Activated CD8-positive, alpha-beta memory T cell treated with anti-CD3 and anti-CD28 coated beads, Interleukin-2, amount 50 U/mL, for 24 hours (primary cell): ENCODE results near the gene NOC2L.
"Not testable (repeated sequence)": the region's sequence is repeated elsewhere in the genome, so short reads cannot be mapped to it uniquely, and the experiment has no call there.

Experiments
- DNase-seq: peaks from one replicate; pipeline ENCODE4 v3.0.0-alpha.2; 2020; ENCODE audit errors: extremely low read depth

NOC2L gene

DNA sequence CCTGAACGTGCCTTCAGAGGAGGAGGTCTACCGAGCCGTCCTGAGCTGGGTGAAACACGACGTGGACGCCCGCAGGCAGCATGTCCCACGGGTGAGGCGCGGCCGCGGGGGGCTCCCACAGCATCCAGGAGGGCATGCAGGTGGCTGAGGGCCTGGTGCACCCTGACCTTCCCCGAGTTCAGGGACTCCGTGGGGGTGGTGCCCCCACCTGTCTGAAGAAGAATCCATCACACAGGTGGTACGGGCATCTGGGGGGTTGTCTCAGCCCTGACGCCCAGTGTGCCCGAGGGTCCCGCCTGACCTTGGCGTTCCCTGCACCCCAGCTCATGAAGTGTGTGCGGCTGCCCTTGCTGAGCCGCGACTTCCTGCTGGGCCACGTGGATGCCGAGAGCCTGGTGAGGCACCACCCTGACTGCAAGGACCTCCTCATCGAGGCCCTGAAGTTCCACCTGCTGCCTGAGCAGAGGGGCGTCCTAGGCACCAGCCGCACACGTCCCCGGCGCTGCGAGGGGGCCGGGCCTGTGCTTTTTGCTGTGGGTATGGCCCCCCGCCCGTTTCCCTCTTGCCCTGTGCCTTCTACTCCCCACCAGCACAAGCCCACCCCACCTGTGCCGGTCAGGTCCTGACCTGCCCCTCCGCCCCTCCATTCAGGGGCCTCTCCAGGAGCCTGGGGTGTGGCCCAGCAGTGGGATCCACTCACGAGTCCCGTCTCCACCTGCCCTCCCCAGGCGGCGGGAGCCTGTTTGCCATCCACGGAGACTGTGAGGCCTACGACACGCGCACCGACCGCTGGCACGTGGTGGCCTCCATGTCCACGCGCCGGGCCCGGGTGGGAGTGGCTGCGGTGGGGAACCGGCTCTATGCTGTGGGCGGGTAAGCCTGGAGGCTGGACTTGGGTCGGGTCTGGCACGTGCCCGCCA, 3.6 kb upstream of the NOC2L start:
- DNase-seq, result no peak

DNA sequence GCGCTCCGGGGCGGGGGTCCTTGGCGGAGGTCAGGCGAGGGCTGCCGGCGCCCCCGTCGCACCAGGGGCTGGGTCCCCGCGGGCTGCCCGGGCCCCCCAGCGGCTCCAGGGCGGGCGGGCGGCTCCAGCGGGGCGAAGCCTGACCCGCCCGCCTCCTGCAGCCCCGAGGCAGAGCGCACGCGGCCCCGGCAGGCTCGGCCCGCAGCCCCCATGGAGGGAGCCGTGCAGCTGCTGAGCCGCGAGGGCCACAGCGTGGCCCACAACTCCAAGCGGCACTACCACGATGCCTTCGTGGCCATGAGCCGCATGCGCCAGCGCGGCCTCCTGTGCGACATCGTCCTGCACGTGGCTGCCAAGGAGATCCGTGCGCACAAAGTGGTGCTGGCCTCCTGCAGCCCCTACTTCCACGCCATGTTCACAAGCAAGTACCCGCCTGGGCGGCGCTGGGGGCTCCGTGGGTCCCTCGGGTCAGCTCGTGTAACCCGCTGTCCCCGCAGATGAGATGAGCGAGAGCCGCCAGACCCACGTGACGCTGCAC, 2.1 kb upstream of the NOC2L start:
- no peak for DNase-seq

DNA sequence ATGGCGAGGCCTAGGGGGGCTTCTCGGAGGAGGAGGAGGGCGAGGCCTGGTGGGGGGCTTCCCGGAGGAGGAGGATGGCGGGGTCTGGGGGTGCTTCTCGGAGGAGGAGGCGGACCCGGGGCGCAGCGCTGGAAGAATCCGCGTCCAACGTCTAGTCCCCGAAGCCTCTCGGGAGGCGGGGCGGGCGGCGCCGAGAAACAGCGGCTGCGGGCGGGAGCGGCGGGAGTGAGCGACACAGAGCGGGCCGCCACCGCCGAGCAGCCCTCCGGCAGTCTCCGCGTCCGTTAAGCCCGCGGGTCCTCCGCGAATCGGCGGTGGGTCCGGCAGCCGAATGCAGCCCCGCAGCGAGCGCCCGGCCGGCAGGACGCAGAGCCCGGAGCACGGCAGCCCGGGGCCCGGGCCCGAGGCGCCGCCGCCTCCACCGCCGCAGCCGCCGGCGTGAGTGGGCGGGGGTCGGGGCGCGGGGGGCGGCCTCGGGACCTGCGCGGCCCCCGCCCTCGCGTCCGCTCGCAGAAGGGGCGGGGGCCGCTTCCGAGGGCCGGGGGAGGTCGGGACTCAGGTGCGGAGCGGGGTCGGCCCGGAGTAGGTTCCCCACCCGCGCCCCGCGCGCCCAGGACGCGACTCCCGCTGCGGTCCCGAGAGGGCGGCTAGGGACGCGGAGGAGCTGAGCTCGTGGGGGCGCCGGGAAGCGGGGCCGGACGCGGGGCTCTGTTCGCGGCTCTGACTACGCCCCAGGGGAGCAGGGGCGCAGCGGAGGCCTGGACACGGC, 1.5 kb upstream of the NOC2L start, which contains the start of gene KLHL17:
TSS of gene KLHL17 (plus strand) at position 222 of the 769 bp plus-strand sequence. CDS start at position 332, 110 bp downstream.
- peak; percentile 46 for DNase-seq

DNA sequence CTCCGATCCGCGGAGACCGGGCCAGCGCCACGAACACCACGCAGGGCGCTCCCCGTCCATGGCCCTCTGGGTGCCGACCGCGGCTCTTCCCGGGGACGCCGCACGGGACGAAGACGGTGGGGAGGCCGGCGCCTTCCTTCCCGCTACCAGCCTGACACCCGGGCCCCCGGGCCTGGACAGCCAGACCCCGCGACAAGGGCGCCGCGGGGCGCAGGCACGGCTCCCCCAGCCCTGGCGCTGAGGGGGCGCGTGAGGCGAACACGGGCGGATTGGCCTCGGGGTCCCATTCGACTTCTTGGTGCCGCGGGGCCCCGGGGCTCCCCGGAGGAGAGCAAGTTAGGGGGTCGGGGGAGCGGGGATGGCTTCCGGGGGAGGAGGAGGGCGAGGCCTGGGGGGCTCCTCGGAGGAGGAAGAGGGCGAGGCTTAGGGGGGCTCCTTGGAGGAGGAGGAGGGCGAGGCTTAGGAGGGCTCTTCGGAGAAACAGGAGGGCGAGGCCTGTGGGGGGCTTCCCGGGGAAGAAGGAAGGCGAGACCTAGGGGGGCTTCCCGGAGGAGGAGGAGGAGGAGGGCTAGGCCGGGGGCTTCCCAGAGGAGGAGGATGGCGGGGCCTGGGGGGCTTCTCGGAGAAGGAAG, 791 bp upstream of the NOC2L start:
- no peak for DNase-seq

DNA sequence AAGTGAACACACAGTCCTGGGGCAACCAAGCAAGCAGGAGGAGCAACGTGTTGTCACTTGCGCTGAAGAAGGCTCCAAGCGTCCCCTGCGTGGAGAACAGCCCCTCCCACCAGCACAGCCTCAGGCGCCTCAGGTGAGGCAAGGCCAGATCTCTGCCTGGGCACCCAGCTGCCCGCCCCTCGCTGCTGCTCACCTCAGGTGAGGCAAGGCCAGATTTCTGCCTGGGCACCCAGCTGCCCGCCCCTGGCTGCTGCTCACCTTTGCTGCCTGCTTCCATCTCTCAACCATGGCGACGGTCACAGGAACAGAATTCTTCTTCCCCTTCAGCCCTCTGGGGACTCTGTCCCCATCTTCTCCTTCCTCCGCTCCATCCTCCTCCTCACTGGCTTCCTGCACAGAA, 2.4 kb downstream of the NOC2L start:
- no peak for DNase-seq

DNA sequence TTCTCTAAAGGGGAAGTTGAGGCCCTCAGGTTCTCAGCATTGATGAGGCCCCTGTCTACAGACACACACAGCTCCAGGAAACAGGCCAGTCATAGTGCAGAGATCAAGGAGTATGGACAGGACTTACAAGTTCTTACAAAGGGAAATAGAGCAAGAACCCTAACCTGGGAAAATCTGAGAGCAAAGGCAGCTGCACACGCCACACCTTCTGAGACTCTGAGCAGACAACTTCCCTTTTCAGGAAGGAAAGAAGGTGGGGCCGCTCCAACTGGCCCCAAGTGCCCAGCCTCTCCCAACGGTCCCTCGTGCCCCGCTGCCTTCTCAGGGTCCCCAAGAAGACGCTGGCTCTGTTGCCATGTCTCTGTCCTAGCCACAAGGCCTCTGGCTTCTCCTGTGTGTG, 3.6 kb downstream of the NOC2L start:
- no peak for DNase-seq

DNA sequence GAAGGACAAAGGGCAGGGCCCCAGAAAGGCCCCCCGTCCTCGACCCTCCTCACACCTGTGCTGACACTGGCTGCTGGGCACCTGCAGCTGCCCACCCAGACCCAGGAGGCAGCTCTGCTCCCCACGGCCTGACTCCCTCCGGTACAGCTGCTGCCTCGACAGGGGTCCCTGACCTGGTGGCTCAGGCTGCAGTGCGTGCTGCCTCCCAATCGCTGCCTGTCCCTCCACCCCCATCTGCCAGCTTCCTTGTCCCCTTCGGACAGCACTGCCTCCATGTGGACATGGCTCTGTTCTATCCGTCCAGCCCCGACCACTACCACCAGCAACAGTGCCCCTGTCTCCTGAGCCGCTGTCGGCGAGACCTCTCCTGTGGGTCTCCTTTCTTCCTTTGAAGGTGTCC, 4.1 kb downstream of the NOC2L start:
- DNase-seq, result no peak

DNA sequence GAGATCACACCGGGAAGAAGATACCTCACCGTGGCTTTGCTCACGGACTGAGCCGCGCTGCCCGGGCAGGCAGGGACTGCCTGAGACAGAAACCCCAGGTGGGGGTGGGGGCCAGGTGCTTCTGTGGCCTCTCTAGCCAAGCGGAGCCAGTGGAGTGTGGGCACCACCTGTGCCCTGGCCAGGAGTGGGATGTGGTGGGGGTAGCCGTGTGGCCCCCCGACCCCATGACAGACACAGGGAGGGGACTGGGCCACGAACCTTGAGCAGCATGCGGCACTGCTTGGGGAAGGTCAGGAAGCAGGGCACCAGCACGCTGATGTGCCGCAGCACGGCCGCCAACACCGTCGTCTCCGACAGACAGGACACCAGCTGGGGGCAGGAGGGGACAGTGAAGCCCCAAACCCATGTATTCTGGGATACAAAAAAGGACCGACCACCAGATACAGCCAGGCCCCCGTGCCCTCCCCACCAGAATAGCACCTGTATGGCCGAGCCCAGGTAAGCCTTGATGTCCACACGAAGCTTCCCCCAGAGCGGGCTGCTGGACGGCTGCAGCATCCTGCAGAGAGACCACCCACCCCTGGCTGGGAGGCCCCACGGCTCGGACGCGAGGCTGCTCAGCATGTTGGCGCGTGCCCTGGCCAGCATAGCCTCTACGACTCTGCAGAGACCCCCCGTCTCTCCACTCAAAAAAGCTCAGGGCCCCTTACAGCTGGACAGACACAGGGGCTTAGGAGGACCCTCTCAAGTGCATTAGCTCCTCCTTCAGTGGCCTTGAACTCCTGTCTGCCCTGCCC, 5.3 kb downstream of the NOC2L start:
- no peak for DNase-seq

DNA sequence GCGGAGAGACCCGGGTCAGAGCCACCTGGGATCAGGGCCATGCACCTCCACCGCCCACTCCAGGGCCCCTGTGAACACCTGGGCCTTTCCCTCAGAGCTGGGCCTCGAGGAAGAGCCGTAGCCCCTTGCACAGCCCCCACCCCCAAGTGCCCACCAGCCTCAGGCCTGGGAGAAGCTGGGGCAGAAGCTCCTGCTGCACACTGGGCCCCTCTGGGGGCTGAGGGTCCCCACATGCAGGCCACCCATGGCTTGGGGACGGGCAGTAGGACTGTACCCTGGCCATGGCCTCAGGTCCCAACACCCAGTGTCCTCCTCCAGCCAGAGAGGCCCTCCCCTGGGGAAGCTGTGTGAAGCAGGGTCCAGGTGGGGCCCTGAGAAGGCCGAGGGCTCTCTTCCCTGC, 6.5 kb downstream of the NOC2L start:
- no peak for DNase-seq

DNA sequence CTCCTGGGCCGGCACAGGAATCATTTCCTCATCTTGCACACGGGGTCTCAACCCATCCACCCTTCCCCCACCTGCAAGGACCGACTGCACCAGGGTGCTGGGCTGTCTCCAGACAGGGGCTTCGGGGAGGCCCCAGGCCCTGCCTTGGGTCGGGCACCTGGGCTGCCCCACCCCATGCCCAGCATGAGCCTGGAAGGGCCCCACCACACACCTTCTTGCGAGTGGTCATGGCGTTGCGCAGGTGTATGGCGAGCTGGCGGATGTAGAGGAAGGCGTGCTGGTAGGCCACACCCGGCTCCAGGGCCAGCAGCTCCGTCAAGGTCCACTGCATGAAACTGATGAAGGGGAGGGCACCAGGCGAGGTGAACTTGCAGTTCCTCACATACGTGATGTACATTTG, 6.9 kb downstream of the NOC2L start:
- no peak for DNase-seq

DNA sequence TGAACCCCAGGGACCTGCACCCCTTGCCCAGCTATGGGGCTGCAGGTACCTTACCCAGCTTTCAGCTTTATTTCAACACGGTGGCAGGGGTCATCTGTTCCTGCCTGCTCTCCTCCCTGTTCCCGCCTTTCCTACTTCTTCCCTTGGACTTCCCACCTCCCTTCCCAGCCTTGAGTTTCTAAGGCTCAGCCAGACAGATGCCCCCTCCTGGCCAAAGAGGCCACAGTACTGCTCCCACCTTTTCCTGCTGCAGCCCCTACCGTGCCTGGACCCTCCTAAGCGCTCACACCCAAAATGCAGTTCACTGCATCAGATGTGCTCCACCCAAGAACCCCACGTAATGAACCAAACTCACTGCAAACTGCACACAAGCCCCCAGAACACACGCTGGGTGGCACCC, 7.7 kb downstream of the NOC2L start:
- DNase-seq, result no peak

DNA sequence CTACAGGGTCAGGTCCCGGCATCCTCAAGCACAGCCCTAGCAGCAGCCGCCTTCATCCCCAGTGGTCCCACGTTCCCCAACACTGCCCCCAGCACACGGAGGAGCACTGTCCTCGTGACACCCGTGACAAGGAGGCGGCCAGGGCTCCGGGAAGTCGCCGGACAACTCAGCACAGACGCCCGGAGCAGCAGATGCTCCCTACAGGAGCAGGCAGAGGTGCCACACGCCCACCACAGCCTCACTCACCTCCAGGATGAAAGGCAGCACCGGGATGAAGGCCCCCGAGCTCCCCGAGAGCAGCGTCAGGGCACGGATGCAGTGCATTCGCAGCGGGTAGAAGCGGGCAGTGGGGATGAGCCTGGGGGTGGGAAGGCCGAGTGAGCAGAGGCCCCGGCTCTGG, 8.2 kb downstream of the NOC2L start:
- DNase-seq, result no peak

DNA sequence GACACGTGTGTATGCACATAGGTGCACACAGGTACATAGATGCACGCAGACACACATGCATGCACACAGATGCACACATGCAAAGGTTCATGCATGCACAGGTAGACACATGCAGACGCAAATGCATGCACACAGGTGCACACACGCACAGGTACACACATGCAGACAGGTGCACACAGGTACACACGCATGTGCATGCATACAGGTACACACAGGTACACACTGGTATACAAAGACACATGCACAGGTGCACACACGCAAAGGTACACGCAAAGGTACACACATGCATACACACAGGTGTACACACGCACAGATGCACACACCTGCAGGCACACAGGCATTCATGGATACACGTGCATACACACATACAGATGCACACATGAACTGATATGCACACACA, 8.8 kb downstream of the NOC2L start:
- no peak for DNase-seq

DNA sequence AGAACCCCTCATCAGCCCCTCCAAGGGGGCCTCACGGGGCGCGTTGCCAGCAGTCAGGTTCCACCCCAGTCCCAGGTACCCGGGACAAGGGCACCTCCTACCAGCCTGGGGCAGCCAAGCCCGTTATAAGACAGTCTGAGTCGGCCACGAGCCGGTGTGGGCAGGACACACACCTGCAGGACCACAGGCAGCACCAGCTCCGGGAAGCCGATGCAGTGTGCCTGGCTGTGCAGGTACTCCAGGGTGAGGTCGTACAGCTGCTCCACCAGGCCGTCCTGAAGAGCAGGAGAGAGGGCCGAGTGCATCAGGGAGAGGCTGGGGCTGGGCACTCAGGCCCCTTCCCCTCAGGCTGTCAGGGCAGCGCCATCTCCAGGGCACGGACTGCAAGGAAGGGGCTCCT, 11.1 kb downstream of the NOC2L start:
- no peak for DNase-seq

DNA sequence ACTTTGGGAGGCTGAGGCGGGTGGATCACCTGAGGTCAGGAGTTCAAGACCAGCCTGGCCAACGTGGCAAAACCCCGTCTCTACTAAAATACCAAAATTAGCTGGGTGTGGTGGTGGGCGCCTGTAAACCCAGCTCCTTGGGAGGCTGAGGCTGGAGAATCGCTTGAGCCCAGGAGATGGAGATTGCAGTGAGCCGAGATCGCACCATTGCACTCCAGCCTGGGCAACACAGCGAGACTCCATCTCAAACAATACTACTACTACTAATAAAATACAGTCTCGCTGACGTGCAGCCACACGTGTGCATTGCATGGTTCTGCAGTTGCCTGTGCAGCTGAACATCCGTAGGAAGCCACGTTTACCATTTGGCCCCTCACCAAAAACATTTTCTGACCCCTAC, 12.2 kb downstream of the NOC2L start:
- not testable (repeated sequence) for DNase-seq

DNA sequence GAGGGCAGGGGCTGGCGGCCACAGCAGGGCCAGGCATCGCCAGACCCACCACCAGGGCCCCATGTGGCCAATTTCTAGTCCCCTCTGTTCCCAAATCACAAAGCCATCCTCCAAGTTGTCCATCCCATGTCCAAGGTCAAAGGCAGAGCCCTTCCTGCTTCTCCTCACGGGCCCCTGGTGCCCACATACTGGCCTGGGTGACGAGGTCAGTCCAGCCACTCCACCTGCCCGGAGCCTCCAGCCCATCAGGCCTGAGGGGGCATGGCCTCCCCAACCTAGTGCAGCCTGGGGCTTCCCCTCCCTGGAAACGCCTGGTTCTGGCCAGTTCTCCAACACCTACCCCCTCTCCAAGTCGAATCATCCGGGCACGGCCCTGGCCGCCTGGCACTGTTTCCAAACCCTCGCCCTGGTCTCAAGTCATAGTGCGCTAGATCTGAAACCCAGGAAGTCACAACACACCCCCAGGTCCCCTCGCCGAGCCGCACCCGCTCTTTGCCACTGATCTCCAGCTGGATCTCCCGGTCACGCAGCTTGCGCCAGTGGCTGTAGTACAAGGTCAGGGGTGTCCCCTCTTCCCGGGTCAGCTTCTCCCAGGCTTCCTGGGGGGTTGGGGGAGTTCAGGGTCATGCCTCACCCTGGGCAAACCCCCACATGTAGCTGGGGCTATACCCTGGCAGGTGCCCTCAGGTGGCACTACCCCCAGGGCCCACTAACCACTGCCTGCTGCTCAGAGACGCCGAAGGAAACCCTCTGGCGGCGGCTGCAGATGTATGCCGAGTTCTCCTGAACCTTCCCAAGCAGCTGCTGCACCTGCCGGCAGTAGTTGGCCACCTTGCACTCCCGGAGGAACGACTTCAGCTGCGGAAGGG, 13.1 kb downstream of the NOC2L start:
- DNase-seq, result no peak

DNA sequence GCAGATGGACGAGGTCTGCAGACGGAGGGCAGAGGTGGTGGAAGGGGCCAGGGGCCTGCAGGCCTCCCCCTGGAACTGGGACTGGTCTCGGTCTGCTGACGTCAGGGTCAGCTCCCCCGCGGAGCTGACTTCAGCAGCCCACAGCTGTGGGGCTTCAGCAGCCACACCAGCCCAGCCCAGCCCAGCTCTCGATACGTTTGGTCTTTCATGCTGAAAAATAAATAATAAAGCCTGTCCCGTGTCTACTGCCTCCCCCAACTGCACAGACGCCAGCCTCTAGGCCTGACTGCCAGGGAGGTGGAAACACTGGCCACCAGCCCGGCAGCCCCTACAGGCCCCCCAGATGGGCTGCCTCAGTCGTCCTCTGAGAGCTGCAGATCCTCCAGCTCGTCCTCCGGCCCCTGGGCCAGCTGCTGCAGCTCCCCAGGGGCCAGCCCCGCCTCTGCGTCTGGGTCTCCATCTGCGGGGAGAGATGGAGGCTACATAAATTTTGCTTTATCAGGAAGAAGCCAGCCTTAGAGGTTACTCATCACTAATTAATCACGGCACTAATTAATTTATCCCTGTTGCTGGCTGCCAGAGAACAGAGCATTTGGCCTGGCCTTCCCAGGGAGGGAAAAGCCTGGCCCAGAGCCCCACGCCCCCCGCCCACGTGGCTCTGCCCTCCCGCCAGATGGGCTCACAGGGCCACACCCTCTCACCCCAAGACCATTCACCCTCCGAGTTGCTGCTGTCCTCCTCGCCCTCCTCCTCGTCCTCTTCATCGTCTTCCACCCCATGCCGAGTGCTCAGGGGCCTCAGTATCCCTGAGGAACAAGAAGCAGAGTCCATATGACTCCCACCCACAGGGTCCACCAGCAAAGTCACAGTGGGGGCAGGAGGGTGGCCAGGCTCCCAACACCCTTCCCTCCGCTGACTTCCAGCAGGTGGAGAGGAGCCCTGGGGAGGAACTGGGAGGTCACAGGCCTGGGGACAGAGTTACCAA, 14.4 kb downstream of the NOC2L start:
- no peak for DNase-seq

DNA sequence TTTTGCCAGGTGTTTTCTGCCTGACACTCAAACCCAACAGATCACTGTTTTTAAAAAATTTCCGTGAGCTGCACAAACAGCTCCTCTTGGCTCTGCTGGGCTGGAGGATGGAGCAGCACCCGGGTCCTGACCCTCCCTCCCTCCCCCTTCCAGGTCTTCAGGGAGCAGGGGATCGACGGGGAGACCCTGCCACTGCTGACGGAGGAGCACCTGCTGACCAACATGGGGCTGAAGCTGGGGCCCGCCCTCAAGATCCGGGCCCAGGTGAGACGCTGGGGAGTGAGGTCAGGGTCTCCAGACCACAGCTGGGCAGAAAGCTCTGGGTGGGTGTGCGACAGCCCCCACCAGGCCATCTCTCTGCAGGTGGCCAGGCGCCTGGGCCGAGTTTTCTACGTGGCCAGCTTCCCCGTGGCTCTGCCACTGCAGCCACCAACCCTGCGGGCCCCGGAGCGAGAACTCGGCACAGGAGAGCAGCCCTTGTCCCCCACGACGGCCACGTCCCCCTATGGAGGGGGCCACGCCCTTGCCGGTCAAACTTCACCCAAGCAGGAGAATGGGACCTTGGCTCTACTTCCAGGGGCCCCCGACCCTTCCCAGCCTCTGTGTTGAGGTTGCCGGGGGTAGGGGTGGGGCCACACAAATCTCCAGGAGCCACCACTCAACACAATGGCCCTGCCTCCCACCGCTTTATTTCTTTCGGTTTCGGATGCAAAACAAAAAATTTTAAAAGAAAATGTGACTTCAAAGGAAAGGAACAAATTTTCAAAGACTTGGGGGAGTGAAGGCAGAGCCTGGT, 15.3 kb downstream of the NOC2L start:
- no peak for DNase-seq
